Activated CD4-positive, alpha-beta T cell treated with anti-CD3 and anti-CD28 coated beads, Interleukin-2, amount 50 U/mL, for 24 hours (primary cell): Measurements from ENCODE around the gene M1AP.
"Not testable (repeated sequence)": the region's sequence is repeated elsewhere in the genome, so short reads cannot be mapped to it uniquely, and the experiment has no call there.

Experiments used
- DNase-seq, 2 donors: peaks; one replicate each; pipeline ENCODE4 v3.0.0-alpha.2; 2020; ENCODE audit warnings: low read depth in 1 of 2, low spot score in 1 of 2

The M1AP gene

GRCh38 chr2:74566754-74567085 lies 81.4 kb downstream of the M1AP start:
- no peak for DNase-seq

GRCh38 chr2:74566076-74566753 lies 81.9 kb downstream of the M1AP start:
- no peak for DNase-seq

GRCh38 chr2:74564222-74564621 lies 83.9 kb downstream of the M1AP start:
- no peak for DNase-seq

GRCh38 chr2:74562126-74562775 lies 85.9 kb downstream of the M1AP start:
- DNase-seq = no peak

- not testable (repeated sequence) for DNase-seq
Observed at GRCh38 chr2:74561022-74561421, 87.1 kb downstream of the M1AP start.

GRCh38 chr2:74560591-74560990 lies 87.5 kb downstream of the M1AP start:
- DNase-seq = no peak

- DNase-seq = no peak
Observed at GRCh38 chr2:74559912-74560311, 88.2 kb downstream of the M1AP start.

- no peak for DNase-seq
Observed at GRCh38 chr2:74558284-74559230, 89.6 kb downstream of the M1AP start.

- no peak for DNase-seq
Observed at GRCh38 chr2:74556831-74557370, 91.2 kb downstream of the M1AP start.

- DNase-seq = no peak
Observed at GRCh38 chr2:74556159-74556558, 92.0 kb downstream of the M1AP start.

- DNase-seq = no peak
Observed at GRCh38 chr2:74555610-74556103, 92.5 kb downstream of the M1AP start.

GRCh38 chr2:74554820-74555531 lies 93.2 kb downstream of the M1AP start:
- no peak for DNase-seq

GRCh38 chr2:74553892-74554819 lies 94.0 kb downstream of the M1AP start, which contains the start of the genes DOK1 and LOXL3:
TSS of gene DOK1 (plus strand) at chr2:74554720. CDS start at chr2:74554755, 35 bp downstream.
TSS of gene LOXL3 (minus strand) at chr2:74553942. CDS start at chr2:74552634, 1,308 bp downstream.
- DNase-seq = peak; percentile 71 to 74

- no peak for DNase-seq
Observed at GRCh38 chr2:74552914-74553811, 95.0 kb downstream of the M1AP start.

- no peak for DNase-seq
Observed at GRCh38 chr2:74551942-74552913, 95.9 kb downstream of the M1AP start.

- no peak for DNase-seq
Observed at GRCh38 chr2:74551530-74551929, 96.6 kb downstream of the M1AP start.

GRCh38 chr2:74550231-74550630 lies 97.9 kb downstream of the M1AP start:
- no peak for DNase-seq
